Stimulated activated CD8-positive, alpha-beta memory T cell treated with anti-CD3 and anti-CD28 coated beads, Interleukin-4, amount 100 ng/mL, for 1 hour (primary cell): ENCODE measurements around the gene MGLL.

ENCODE experiments used
- DNase-seq, 2 donors: peaks; one replicate each; pipeline ENCODE4 v3.0.0-alpha.2; 2020; ENCODE audit warnings: low read depth in 2 of 2, low spot score in 1 of 2

The MGLL gene

GRCh38 chr3:127835993-127836882 is 13.9 kb upstream of the MGLL start:
- no peak for DNase-seq

- DNase-seq, result no peak
Measured at GRCh38 chr3:127834771-127835170, 12.5 kb upstream of the MGLL start.

- no peak for DNase-seq
Measured at GRCh38 chr3:127833281-127834032, 11.1 kb upstream of the MGLL start.

- no peak for DNase-seq
Measured at GRCh38 chr3:127831723-127832172, 9.4 kb upstream of the MGLL start.

- no peak for DNase-seq
Measured at GRCh38 chr3:127829537-127829936, 7.2 kb upstream of the MGLL start.

- DNase-seq, result no peak
Measured at GRCh38 chr3:127827808-127828207, 5.5 kb upstream of the MGLL start.

GRCh38 chr3:127825756-127826155 is 3.4 kb upstream of the MGLL start:
- no peak for DNase-seq

- DNase-seq, result no peak
Measured at GRCh38 chr3:127824151-127824825, 2.0 kb upstream of the MGLL start.

GRCh38 chr3:127823426-127823857 is 1.1 kb upstream of the MGLL start:
- no peak for DNase-seq

- DNase-seq, result no peak
Measured at GRCh38 chr3:127822682-127823425, 539 bp upstream of the MGLL start.

- no peak for DNase-seq
Measured at GRCh38 chr3:127821394-127821793, 921 bp downstream of the MGLL start.

GRCh38 chr3:127820826-127821313 is 1.4 kb downstream of the MGLL start:
- no peak for DNase-seq

- no peak for DNase-seq
Measured at GRCh38 chr3:127820221-127820825, 2.0 kb downstream of the MGLL start.

GRCh38 chr3:127819656-127820055 is 2.7 kb downstream of the MGLL start:
- no peak for DNase-seq

- no peak for DNase-seq
Measured at GRCh38 chr3:127819086-127819485, 3.2 kb downstream of the MGLL start.

GRCh38 chr3:127817406-127817841 is 4.9 kb downstream of the MGLL start:
- DNase-seq, result no peak

- DNase-seq, result no peak
Measured at GRCh38 chr3:127816783-127817405, 5.4 kb downstream of the MGLL start.

GRCh38 chr3:127815641-127816605 is 6.4 kb downstream of the MGLL start:
- no peak for DNase-seq

GRCh38 chr3:127815001-127815400 is 7.3 kb downstream of the MGLL start:
- no peak for DNase-seq
